SK-N-SH (cell line): ENCODE results near the gene RRP1B.

Source experiments
- CTCF ChIP-seq: fragments of 200-600 bp; sonication (generic); IDR thresholded peaks from 2 replicates; pipeline ENCODE4 v1.6.1; 2017; ENCODE audit warnings: antibody characterized with exemption, mild to moderate bottlenecking, moderate library complexity
- EP300 ChIP-seq, 2 experiments: IDR thresholded peaks; 2 replicates each; pipeline versions ENCODE4 v1.4.0 to v1.6.1; 2012; ENCODE audit warnings: borderline replicate concordance in 1 of 2, low read depth in 1 of 2, low read length in 1 of 2
- FOXM1 ChIP-seq: IDR thresholded peaks from 2 replicates; pipeline ENCODE4 v1.4.0; 2012; ENCODE audit warnings: low read depth, mild to moderate bottlenecking
- MAX ChIP-seq: IDR thresholded peaks from 2 replicates; pipeline ENCODE4 v1.4.0; 2012; ENCODE audit warnings: low read depth
- POLR2AphosphoS5 ChIP-seq: IDR thresholded peaks from 2 replicates; pipeline ENCODE4 v1.6.1; 2012; ENCODE audit warnings: low read depth, low read length
- RAD21 ChIP-seq: IDR thresholded peaks from 2 replicates; pipeline ENCODE4 v1.6.1; 2012; ENCODE audit warnings: mild to moderate bottlenecking, low read length
- RFX5 ChIP-seq: IDR thresholded peaks from 2 replicates; pipeline ENCODE4 v1.6.1; 2012; ENCODE audit warnings: mild to moderate bottlenecking, improper control_type of control experiment, low read length
- SIN3A ChIP-seq: IDR thresholded peaks from 2 replicates; pipeline ENCODE4 v1.6.1; 2012; ENCODE audit warnings: low read depth, mild to moderate bottlenecking, low read length, moderate library complexity, borderline replicate concordance
- TCF12 ChIP-seq: IDR thresholded peaks from 2 replicates; pipeline ENCODE4 v1.4.0; 2012
- YY1 ChIP-seq: IDR thresholded peaks from 2 replicates; pipeline ENCODE4 v1.4.0; 2012; ENCODE audit warnings: low read depth, mild to moderate bottlenecking

GRCh38 chr21:43675871-43676270 lies 16.5 kb downstream of the RRP1B start:
- TF ChIP-seq POLR2AphosphoS5, result no peak
- no peak for TF ChIP-seq RFX5
- no peak for TF ChIP-seq YY1
- no peak for TF ChIP-seq RAD21
- no peak for TF ChIP-seq CTCF
- no peak for TF ChIP-seq MAX
- TF ChIP-seq EP300 (IDR thresholded peaks at IDR 0.05; ENCODE audit: borderline replicate concordance in 1 of 2, low read depth in 1 of 2, low read length in 1 of 2), result no peak
- TF ChIP-seq SIN3A, result no peak
- no peak for TF ChIP-seq TCF12
- no peak for TF ChIP-seq FOXM1
